HepG2 (cell line): Measurements from ENCODE around the gene EIF4E. TPM values are rescaled to one million over a fixed set of nuclear protein-coding genes. Genes with fewer than 3 reads are reported as not detected.
A peak's percentile ranks its signal among the peaks of the same experiment; 100 is the strongest.

Source experiments
- BHLHE40 ChIP-seq: IDR thresholded peaks from 2 replicates; pipeline ENCODE4 v1.6.1; 2011; ENCODE audit warnings: low read length, improper control_type of control experiment
- DBP ChIP-seq: sonication (generic); formaldehyde crosslinking; IDR thresholded peaks from 2 replicates; pipeline ENCODE4 v1.4.0; 2020; ENCODE audit warnings: missing genetic modification reagents; ENCODE audit errors: not compliant biosample characterization
- GATAD1 ChIP-seq: IDR thresholded peaks from 2 replicates; pipeline ENCODE4 v1.6.1; 2016; ENCODE audit warnings: missing genetic modification reagents, missing compliant biosample characterization
- GTF2F1 ChIP-seq: fragments of 150-350 bp; IDR thresholded peaks from 2 replicates; pipeline ENCODE4 v1.6.1; 2014; ENCODE audit warnings: low read length
- HOXA3 ChIP-seq: sonication (generic); formaldehyde crosslinking; IDR thresholded peaks from 2 replicates; pipeline ENCODE4 v1.5.0; 2020; ENCODE audit warnings: missing genetic modification reagents
- KDM6A ChIP-seq: IDR thresholded peaks from 2 replicates; pipeline ENCODE4 v1.6.1; 2016; ENCODE audit warnings: low read depth
- MXD4 ChIP-seq: IDR thresholded peaks from 2 replicates; pipeline ENCODE4 v1.6.1; 2016; ENCODE audit warnings: mild to moderate bottlenecking, missing biosample characterization, missing genetic modification reagents
- PHF20 ChIP-seq: sonication (generic); formaldehyde crosslinking; IDR thresholded peaks from 2 replicates; pipeline ENCODE4 v1.5.0; 2020; ENCODE audit warnings: mild to moderate bottlenecking, missing genetic modification reagents
- PHF21A ChIP-seq: sonication (generic); formaldehyde crosslinking; IDR thresholded peaks from 2 replicates; pipeline ENCODE4 v1.5.0; 2020; ENCODE audit warnings: mild to moderate bottlenecking, missing genetic modification reagents
- RAD51 ChIP-seq: fragments of 450-650 bp; IDR thresholded peaks from 2 replicates; pipeline ENCODE4 v1.6.1; 2016; ENCODE audit warnings: borderline replicate concordance
- YY1 ChIP-seq: IDR thresholded peaks from 2 replicates; pipeline ENCODE4 v1.6.1; 2011; ENCODE audit warnings: low read length, low read depth, moderate library complexity, mild to moderate bottlenecking; ENCODE audit not compliant: insufficient read depth, insufficient replicate concordance
- ZBTB14 ChIP-seq: sonication (generic); formaldehyde crosslinking; IDR thresholded peaks from 2 replicates; pipeline ENCODE4 v1.4.0; 2020; ENCODE audit warnings: missing genetic modification reagents
- ZNF644 ChIP-seq: IDR thresholded peaks from 2 replicates; pipeline ENCODE4 v1.6.1; 2016; ENCODE audit warnings: low read depth
- polyA plus RNA-seq, 8 experiments: library from polyadenylated mRNA; depleted of rRNA in 3 of 8; stranded (reverse) in 7 of 8; unstranded in 1 of 8; fragments of >200 nt; fragmentation: Illumina TruSeq in 4 of 8; extraction: Trizol in 4 of 8; gene quantifications; 2 replicates each; pipeline versions ENCODE4 v1.2.1 to v1.2.3, GENCODE V29; 2011 to 2016; ENCODE audit warnings: low read depth in 4 of 8, missing spikeins in 1 of 8, mixed read lengths in 1 of 8; ENCODE audit not compliant: insufficient read depth in 1 of 8
- total RNA-seq, 5 experiments: library from RNA; depleted of rRNA; stranded (reverse); fragments of >200 nt; fragmentation: Illumina TruSeq; extraction: Trizol; gene quantifications; 2 replicates each; pipeline ENCODE4 v1.2.3, GENCODE V29; 2016; ENCODE audit warnings: low read depth in 1 of 5
- TF ChIP-seq, protein P1 (sequence below): sonication (generic); formaldehyde crosslinking; IDR thresholded peaks from 2 replicates; pipeline ENCODE4 v1.5.0; 2020; ENCODE audit warnings: missing genetic modification reagents, mild to moderate bottlenecking, borderline replicate concordance
- TF ChIP-seq, protein P2 (sequence below): sonication (generic); formaldehyde crosslinking; IDR thresholded peaks from 2 replicates; pipeline ENCODE4 v1.5.1; 2020; ENCODE audit warnings: mild to moderate bottlenecking, moderate library complexity, missing genetic modification reagents
- TF ChIP-seq, protein P3 (sequence below): sonication (generic); formaldehyde crosslinking; IDR thresholded peaks from 2 replicates; pipeline ENCODE4 v1.4.0; 2020; ENCODE audit warnings: missing genetic modification reagents
- TF ChIP-seq, protein P4 (sequence below): IDR thresholded peaks from 2 replicates; pipeline ENCODE4 v1.6.1; 2016
- TF ChIP-seq, protein P5 (sequence below): IDR thresholded peaks from 2 replicates; pipeline ENCODE4 v1.6.1; 2016; ENCODE audit warnings: mild to moderate bottlenecking, missing biosample characterization, missing genetic modification reagents

EIF4E gene
- total and polyA plus RNA-seq, 2 of the 13 experiments (the other 11 are each of a cell fraction or from before 2014, with no cell fraction given), result 50.8 to 194 TPM

GRCh38 chr4:98929341-98930267 lies 671 bp upstream of the EIF4E start (continued):
- TF ChIP-seq, protein P1, sequence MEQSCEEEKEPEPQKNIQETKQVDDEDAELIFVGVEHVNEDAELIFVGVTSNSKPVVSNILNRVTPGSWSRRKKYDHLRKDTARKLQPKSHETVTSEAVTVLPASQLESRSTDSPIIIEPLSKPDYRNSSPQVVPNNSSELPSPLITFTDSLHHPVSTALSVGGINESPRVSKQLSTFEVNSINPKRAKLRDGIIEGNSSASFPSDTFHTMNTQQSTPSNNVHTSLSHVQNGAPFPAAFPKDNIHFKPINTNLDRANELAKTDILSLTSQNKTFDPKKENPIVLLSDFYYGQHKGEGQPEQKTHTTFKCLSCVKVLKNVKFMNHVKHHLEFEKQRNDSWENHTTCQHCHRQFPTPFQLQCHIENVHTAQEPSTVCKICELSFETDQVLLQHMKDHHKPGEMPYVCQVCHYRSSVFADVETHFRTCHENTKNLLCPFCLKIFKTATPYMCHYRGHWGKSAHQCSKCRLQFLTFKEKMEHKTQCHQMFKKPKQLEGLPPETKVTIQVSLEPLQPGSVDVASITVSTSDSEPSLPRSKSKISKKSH (CRISPR knock-in tag), result peak; percentile 30; the same call in 1 of the 2 replicates
- TF ChIP-seq, protein P2, sequence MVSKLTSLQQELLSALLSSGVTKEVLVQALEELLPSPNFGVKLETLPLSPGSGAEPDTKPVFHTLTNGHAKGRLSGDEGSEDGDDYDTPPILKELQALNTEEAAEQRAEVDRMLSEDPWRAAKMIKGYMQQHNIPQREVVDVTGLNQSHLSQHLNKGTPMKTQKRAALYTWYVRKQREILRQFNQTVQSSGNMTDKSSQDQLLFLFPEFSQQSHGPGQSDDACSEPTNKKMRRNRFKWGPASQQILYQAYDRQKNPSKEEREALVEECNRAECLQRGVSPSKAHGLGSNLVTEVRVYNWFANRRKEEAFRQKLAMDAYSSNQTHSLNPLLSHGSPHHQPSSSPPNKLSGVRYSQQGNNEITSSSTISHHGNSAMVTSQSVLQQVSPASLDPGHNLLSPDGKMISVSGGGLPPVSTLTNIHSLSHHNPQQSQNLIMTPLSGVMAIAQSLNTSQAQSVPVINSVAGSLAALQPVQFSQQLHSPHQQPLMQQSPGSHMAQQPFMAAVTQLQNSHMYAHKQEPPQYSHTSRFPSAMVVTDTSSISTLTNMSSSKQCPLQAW (CRISPR knock-in tag), result peak; percentile 39; the same call in 1 of the 2 replicates
- TF ChIP-seq HOXA3, result peak; percentile 35; the same call in 1 of the 2 replicates
- no peak for TF ChIP-seq DBP (CRISPR knock-in tag)
- no peak for TF ChIP-seq YY1
- TF ChIP-seq, protein P3, sequence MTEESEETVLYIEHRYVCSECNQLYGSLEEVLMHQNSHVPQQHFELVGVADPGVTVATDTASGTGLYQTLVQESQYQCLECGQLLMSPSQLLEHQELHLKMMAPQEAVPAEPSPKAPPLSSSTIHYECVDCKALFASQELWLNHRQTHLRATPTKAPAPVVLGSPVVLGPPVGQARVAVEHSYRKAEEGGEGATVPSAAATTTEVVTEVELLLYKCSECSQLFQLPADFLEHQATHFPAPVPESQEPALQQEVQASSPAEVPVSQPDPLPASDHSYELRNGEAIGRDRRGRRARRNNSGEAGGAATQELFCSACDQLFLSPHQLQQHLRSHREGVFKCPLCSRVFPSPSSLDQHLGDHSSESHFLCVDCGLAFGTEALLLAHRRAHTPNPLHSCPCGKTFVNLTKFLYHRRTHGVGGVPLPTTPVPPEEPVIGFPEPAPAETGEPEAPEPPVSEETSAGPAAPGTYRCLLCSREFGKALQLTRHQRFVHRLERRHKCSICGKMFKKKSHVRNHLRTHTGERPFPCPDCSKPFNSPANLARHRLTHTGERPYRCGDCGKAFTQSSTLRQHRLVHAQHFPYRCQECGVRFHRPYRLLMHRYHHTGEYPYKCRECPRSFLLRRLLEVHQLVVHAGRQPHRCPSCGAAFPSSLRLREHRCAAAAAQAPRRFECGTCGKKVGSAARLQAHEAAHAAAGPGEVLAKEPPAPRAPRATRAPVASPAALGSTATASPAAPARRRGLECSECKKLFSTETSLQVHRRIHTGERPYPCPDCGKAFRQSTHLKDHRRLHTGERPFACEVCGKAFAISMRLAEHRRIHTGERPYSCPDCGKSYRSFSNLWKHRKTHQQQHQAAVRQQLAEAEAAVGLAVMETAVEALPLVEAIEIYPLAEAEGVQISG, result peak; percentile 42
- peak; percentile 82 for TF ChIP-seq PHF21A
- TF ChIP-seq KDM6A (CRISPR knock-in tag), result peak; percentile 16; the same call in 1 of the 2 replicates
- TF ChIP-seq MXD4, result peak; percentile 23; the same call in 1 of the 2 replicates
- peak; percentile 2; the same call in 1 of the 2 replicates for TF ChIP-seq RAD51
- TF ChIP-seq ZNF644 (CRISPR knock-in tag), result 0 out of 2 replicates have a peak, but pooled peaks have one; percentile 13
- TF ChIP-seq ZBTB14 (CRISPR knock-in tag), result 0 out of 2 replicates have a peak, but pooled peaks have one; percentile 13
- TF ChIP-seq GATAD1, result 0 out of 2 replicates have a peak, but pooled peaks have one; percentile 5
- peak; percentile 51; the same call in 1 of the 2 replicates for TF ChIP-seq BHLHE40
- TF ChIP-seq, protein P4, sequence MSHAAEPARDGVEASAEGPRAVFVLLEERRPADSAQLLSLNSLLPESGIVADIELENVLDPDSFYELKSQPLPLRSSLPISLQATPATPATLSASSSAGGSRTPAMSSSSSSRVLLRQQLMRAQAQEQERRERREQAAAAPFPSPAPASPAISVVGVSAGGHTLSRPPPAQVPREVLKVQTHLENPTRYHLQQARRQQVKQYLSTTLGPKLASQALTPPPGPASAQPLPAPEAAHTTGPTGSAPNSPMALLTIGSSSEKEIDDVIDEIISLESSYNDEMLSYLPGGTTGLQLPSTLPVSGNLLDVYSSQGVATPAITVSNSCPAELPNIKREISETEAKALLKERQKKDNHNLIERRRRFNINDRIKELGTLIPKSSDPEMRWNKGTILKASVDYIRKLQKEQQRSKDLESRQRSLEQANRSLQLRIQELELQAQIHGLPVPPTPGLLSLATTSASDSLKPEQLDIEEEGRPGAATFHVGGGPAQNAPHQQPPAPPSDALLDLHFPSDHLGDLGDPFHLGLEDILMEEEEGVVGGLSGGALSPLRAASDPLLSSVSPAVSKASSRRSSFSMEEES (CRISPR knock-in tag), result 0 out of 2 replicates have a peak, but pooled peaks have one; percentile 67
- TF ChIP-seq GTF2F1, result no peak
- TF ChIP-seq PHF20 (CRISPR knock-in tag), result peak; percentile 64
- TF ChIP-seq, protein P5, sequence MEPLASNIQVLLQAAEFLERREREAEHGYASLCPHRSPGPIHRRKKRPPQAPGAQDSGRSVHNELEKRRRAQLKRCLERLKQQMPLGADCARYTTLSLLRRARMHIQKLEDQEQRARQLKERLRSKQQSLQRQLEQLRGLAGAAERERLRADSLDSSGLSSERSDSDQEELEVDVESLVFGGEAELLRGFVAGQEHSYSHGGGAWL (CRISPR knock-in tag), result 0 out of 2 replicates have a peak, but pooled peaks have one; percentile 12
